GM21367 (cell line): ENCODE measurements around the gene VWA8.
"Not testable (repeated sequence)": the region's sequence is repeated elsewhere in the genome, so short reads cannot be mapped to it uniquely, and the experiment has no call there.

Source experiments
- ATAC-seq: cut with Tn5 transposase; IDR thresholded peaks from one replicate; pipeline ENCODE4 v1.9.1; 2021; ENCODE audit not compliant: unreplicated experiment

Gene VWA8

GRCh38 chr13:41969072-41969471 is 8.2 kb upstream of the VWA8 start:
- no peak for ATAC-seq

- no peak for ATAC-seq
These were observed 5.8 kb upstream of the VWA8 start for GRCh38 chr13:41966671-41967070.

DNA sequence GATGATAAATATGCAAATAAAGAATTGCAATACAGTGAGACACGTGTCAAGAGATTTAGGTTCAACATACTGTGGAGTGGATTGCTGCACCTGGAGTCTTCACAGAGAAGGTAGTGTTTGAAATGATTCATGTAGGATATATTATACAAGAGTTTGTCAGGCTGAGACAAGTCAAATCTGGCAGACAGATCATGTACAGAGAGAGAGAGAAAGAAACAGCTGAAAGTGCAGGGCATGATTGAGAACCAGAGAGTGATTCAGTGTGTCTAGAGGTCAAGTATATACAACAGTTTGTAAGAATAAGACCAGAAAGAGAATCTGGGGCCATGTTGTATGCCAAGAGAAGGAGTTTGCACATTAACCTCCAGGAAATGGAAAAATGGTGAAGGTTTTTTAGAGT is 2.1 kb upstream of the VWA8 start:
- ATAC-seq: no peak

DNA sequence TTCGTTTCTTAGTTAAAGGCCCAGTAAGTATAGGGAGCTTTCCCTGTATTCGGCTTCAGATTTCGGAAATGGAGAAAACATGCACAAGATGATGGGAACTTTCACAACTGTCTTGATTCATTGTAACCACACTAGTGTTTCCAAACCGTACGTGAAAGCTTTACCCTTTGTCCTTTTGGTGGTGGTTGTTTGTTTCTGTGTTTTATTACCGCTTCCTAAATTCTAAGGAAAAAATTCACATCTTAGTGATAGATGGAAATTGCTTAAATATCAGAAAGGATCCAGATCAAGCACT is 504 bp upstream of the VWA8 start:
- ATAC-seq: no peak

- ATAC-seq: peak; percentile 7
These were observed 685 bp downstream of the VWA8 start for GRCh38 chr13:41960211-41960636.

DNA sequence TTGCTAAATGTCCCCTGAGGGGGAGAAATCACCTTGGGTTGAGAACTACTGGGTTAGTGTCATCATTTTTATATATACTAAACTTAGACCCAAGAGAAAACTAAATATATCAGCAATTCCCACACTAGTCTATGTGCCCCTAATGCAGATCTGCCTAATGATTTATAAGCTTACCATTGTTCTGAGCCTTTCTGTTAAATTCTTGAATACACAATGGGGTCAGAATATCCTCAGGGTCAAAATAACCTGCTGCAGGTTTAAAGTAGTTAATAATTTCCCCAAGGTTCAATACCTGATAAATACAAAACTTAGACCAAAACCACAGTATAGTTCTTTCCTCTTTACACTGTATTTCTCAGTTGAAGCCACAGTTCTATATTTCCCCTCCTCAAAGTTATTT is 4.6 kb downstream of the VWA8 start:
- ATAC-seq: no peak

GRCh38 chr13:41955605-41956004 is 5.3 kb downstream of the VWA8 start:
- no peak for ATAC-seq

DNA sequence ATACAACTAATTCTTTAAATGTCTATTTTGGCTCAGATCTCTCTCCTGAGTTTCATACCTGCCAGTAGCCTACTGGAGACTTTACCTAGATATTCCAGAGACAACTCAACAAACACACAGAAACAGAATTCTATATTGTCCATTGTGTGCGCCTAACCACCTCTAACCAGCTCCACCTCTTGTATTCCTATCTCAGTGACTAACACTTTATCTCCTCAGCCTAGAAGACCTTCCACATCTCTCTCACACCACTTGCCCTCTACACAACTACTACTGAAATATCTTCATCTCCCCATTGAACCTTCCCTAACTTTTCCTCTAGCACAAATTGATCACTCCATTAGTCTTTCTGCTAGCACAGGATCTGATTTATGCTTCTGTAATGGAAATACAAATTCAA is 6.7 kb downstream of the VWA8 start:
- no peak for ATAC-seq

DNA sequence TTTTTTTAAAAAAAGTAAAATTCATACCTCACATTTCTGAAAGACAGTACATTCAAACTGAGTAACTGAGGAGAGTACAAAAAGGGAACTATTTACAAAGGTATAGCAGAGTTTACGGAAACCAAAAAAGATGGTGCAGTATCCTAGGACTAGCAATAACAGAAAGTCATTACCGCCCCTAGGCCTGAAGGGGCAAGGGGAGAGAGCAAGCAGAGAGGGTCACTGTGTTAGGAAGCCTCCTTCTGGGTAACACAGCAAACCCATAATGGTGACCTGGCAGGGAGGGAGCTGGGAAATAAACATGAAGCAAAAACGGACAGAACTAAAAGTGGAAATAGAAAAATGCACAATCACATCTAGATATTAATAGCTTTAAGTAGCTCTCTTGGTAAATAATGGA is 8.2 kb downstream of the VWA8 start:
- no peak for ATAC-seq

DNA sequence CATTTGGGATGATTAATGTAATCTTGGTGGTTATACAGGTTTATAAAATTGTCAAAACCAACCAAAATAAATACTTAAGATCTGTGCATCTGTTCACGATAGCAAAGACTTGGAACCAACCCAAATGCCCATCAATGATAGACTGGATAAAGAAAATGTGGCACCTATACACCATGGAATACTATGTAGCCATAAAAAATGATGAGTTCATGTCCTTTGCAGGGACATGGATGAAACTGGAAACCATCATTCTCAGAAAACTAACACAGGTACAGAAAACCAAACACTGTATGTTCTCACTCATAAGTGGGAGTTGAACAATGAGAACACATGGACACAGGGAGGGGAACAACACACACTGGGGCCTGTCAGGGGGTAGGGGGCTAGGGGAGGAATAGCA is 11.8 kb downstream of the VWA8 start:
- not testable (repeated sequence) for ATAC-seq

- no peak for ATAC-seq
These were observed 15.0 kb downstream of the VWA8 start for GRCh38 chr13:41945926-41946325.

GRCh38 chr13:41944635-41945397 is 16.1 kb downstream of the VWA8 start:
- ATAC-seq: no peak

DNA sequence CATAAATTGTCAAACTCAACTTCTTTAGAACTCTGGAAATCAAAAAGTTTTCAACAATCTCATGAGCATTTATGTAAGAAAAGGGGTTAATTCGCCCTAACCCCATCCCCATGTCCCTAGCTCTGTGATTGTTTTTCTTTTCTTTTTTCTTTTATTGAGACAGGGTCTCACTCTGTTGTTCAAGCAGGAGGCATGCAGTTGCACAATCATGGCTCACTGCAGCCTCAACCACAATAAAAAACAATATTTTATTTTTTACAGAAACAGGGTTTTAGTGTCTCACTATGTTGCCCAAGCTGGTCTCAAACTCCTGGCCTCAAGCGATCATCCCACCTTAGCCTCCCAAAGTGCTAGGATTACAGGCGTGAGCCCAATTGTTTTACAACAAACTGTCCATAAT is 16.7 kb downstream of the VWA8 start:
- no peak for ATAC-seq

DNA sequence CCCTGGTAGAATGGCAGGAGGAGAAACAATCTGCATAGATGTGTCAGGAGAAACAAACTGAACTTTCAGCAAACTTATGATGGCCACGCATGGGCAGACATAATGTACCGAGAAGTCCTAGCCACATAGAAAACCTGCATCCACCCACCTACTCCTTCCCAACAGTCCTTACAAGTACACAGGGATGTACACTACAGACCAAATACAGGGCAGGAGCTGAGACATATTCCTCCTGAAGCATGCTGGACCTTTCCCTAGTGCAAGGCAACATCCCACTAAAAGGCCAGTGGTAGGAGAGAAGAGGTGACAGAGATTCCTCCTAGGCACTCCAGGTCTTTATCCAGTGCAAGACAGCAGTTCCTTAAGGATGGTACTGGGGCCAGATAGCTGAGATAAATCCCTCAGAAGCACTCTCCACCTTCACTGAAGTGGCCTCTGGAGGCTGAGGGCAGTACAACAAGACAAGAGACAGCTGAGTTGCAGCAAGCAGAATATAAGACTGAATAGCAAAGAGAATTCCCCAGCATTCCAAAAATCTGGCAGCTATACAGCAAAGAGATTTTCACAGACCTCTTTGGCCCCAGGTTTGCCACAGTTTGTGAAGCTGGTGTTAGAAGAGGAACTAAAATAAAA is 18.3 kb downstream of the VWA8 start:
- peak; percentile 53 for ATAC-seq

GRCh38 chr13:41941174-41941573 is 19.7 kb downstream of the VWA8 start:
- ATAC-seq: no peak

DNA sequence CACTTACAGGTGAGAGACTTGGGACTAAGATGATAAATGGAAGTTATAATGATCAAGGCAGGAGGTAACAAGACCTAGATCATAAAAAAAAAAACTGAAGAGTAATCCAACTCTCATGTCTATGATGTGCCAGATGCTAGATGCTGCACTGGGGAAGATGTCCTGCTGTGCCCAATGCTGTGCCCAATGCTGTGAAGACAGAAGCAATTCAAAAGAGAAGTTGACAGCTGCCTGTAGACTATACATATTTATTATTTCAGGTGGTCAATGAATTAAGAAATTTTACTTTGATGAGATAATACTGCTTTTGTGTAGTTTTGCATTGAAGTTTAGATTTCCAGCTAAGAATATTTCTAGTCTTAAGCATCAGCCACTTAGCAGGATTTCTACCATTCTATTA is 21.5 kb downstream of the VWA8 start:
- no peak for ATAC-seq

DNA sequence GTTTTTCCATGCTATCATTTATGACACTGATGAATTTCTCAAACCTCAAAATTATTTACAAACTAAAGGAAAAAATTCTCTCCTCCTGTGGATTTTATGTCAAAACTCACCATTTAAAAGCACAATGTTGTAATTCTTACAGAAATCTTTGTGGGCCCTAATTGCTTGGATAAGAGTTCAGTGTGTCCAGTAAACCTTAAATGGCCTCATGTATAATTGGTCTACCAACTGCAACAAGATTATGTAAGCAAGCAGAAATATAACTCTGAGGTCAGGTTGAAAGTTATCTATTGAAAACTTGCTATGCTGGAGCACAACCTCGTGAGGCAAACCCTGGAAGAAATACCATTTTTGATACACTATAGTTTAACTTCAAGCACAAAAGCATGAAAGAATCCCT is 22.0 kb downstream of the VWA8 start:
- ATAC-seq: no peak

- ATAC-seq: no peak
These were observed 23.5 kb downstream of the VWA8 start for GRCh38 chr13:41937388-41937787.

DNA sequence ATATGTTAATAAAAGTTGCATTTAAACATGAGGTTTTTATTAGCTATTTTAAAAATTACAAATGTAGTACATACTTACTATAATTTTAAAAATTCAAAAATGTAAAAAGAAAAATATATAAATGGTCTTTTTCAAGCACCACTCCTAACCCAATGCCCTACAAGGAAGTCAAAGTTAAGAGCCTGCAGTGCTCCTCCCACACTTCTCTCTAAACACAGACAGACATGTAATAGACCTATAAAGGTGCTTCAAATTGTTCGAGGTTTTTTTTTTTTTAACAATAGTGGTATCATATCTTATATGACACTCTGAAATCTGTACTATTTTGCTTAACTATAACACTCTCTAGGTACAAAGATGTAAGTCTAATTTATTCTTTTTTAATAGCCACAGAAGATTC is 25.4 kb downstream of the VWA8 start:
- no peak for ATAC-seq

DNA sequence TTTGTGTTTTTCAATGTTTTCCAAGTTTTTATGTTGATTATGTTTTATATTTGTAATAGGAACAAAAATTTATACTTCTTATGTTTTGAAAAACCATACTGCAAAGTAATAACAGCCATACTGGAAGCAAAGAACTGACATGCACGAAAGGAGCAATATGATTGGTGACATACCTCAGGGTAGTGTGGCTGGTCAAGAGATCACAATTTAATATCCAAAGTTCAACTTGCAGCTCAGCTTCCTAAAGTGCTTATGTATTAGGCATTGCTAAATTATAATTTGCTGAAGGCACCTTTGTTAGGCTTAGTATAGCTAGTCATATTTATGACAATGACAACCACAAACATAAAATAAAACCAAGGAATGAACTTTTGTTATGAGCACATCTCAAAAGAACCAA is 25.9 kb downstream of the VWA8 start:
- no peak for ATAC-seq

DNA sequence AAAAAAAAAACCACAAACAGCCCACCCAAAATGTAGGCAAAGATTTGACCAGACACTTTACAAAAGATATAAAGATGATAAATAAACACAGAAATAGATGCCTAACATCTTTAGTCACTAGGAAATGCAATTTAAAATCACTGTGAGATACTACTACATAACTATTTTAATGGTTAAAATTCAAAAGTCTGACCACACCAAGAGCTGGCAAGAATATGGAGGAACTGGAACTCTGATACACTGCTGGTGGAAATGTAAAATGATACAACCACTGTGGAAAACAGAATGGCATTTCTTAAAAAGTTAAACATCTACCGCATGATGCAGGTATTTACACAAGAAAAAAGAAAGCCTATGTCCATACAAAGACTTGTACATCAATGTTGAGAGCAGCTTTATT is 26.8 kb downstream of the VWA8 start:
- ATAC-seq: no peak

- no peak for ATAC-seq
These were observed 29.6 kb downstream of the VWA8 start for GRCh38 chr13:41931337-41931736.

DNA sequence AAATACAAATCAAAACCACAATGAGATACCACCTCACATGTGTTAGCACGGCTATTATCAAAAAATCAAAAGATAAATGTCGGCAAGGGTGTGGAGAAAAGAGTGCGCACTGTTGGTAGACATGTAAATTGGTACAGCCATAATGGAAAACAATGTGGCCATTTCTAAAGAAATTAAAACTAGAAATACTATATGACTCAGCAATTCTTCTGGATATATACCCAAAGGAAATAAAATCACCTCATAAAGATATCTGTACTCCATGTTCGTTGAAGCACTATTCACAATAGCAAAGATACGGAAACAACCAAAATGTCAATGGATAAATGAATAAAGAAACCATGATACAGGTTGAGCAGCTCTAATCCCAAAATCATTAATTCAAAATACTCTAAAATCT is 30.8 kb downstream of the VWA8 start:
- ATAC-seq: no peak
